Activated T-cell treated with anti-CD3 and anti-CD28 coated beads, Interleukin-2, amount 50 U/mL, for 4 hours (primary cell): ENCODE measurements around the gene ARHGAP9. TPM values are rescaled to one million over a fixed set of nuclear protein-coding genes. Genes with fewer than 3 reads are reported as not detected.
"Not testable (repeated sequence)": the region's sequence is repeated elsewhere in the genome, so short reads cannot be mapped to it uniquely, and the experiment has no call there.

Experiments
- ATAC-seq, 2 donors: fragments of 200-7000 bp; cut with Tn5 transposase; one replicate each; pipeline ENCODE4 v1.10.0; 2021
- DNase-seq: peaks from one replicate; pipeline ENCODE4 v3.0.0-alpha.2; 2020
- H3K27me3 Mint-ChIP-seq: one replicate; pipeline ENCODE4 v1.8.0; 2021; ENCODE audit warnings: low read depth, mixed read lengths
- H3K36me3 Mint-ChIP-seq: one replicate; pipeline ENCODE4 v1.8.0; 2022; ENCODE audit warnings: mixed read lengths; ENCODE audit not compliant: insufficient read depth
- H3K4me1 Mint-ChIP-seq: one replicate; pipeline ENCODE4 v1.8.0; 2021; ENCODE audit warnings: low read depth, mixed read lengths
- H3K4me3 Mint-ChIP-seq: one replicate; pipeline ENCODE4 v1.8.0; 2021; ENCODE audit warnings: mild to moderate bottlenecking, moderate library complexity, mixed read lengths
- H3K9me3 Mint-ChIP-seq: one replicate; pipeline ENCODE4 v1.8.0; 2021; ENCODE audit warnings: mixed read lengths
- total RNA-seq, 3 donors: library from RNA; stranded (reverse); gene quantifications; one replicate each; pipeline ENCODE4 v1.2.1, GENCODE V29; 2021

ARHGAP9 gene
- total RNA-seq, 3 donors from 2014 or later, result 54.5 to 64.6 (median 57.7) TPM

- not testable (repeated sequence) for H3K36me3 Mint-ChIP-seq
These were observed 38.3 kb downstream of the ARHGAP9 start for GRCh38 chr12:57441393-57441792.

GRCh38 chr12:57439762-57440266, 39.9 kb downstream of the ARHGAP9 start:
- peaks cover 5% of the 10 kb centered on the region for H3K9me3 Mint-ChIP-seq
- peaks cover 4% of the 10 kb centered on the region for H3K4me1 Mint-ChIP-seq
- ATAC-seq (no peak), DNase-seq (no peak)
- no peaks in the 10 kb centered on the region for H3K27me3 Mint-ChIP-seq
- H3K4me3 Mint-ChIP-seq, result no peak overlapping the region
- H3K36me3 Mint-ChIP-seq, result no peaks in the 10 kb centered on the region

More at GRCh38 chr12:57441393-57441792, 38.3 kb downstream of the ARHGAP9 start:
- H3K9me3 Mint-ChIP-seq, H3K27me3 Mint-ChIP-seq, H3K4me3 Mint-ChIP-seq, ATAC-seq, H3K4me1 Mint-ChIP-seq, DNase-seq: not testable (repeated sequence)

GRCh38 chr12:57438400-57438799, 41.3 kb downstream of the ARHGAP9 start:
- peaks cover 4% of the 10 kb centered on the region for H3K4me1 Mint-ChIP-seq
- H3K36me3 Mint-ChIP-seq, result no peaks in the 10 kb centered on the region
- H3K9me3 Mint-ChIP-seq, result peaks cover 5% of the 10 kb centered on the region
- no peak overlapping the region for H3K4me3 Mint-ChIP-seq
- no peak for ATAC-seq
- no peak for DNase-seq
- no peaks in the 10 kb centered on the region for H3K27me3 Mint-ChIP-seq

- Mint-ChIP-seq H3K27me3 (no peaks in the 10 kb centered on the region), H3K4me3 (peak overlapping the region; percentile 29), H3K36me3 (no peaks in the 10 kb centered on the region), H3K4me1 (peaks cover 15% of the 10 kb centered on the region), H3K9me3 (no peaks in the 10 kb centered on the region)
- DNase-seq, result no peak
- no peak for ATAC-seq
These were observed 44.4 kb downstream of the ARHGAP9 start for GRCh38 chr12:57435293-57435692.

- ATAC-seq (no peak), DNase-seq (no peak)
- peak within 1 kb of the TSS; percentile 29 for H3K4me3 Mint-ChIP-seq
- H3K4me1 Mint-ChIP-seq, result peaks cover 20% of the 10 kb centered on the region
- no peaks in the 10 kb centered on the region for H3K9me3 Mint-ChIP-seq
- no peaks in the 10 kb centered on the region for H3K27me3 Mint-ChIP-seq
- H3K36me3 Mint-ChIP-seq, result no peaks in the 10 kb centered on the region
These were observed 45.0 kb downstream of the ARHGAP9 start, which contains the start of gene INHBC for GRCh38 chr12:57434517-57435223. Gene INHBC, plus strand, starts transcription at chr12:57434784. Its CDS starts 103 bp downstream, at chr12:57434887.

GRCh38 chr12:57433370-57433769, 46.3 kb downstream of the ARHGAP9 start:
- ATAC-seq, result no peak
- Mint-ChIP-seq H3K36me3 (no peaks in the 10 kb centered on the region), H3K9me3 (no peaks in the 10 kb centered on the region), H3K4me1 (peaks cover 26% of the 10 kb centered on the region), H3K4me3 (no peak overlapping the region), H3K27me3 (no peaks in the 10 kb centered on the region)
- no peak for DNase-seq

- Mint-ChIP-seq H3K36me3 (no peaks in the 10 kb centered on the region), H3K4me1 (peaks cover 35% of the 10 kb centered on the region), H3K4me3 (peak overlapping the region; percentile 90), H3K9me3 (no peaks in the 10 kb centered on the region), H3K27me3 (no peaks in the 10 kb centered on the region)
- DNase-seq, result no peak
- no peak for ATAC-seq
These were observed 47.9 kb downstream of the ARHGAP9 start for GRCh38 chr12:57431654-57432188.

GRCh38 chr12:57430931-57431566, 48.6 kb downstream of the ARHGAP9 start, which contains the start of gene R3HDM2:
Gene R3HDM2, minus strand, starts transcription at chr12:57431043. Its CDS starts 120,615 bp downstream, at chr12:57310428.
- Mint-ChIP-seq H3K4me3 (peak within 1 kb of the TSS; percentile 99), H3K27me3 (no peaks in the 10 kb centered on the region), H3K9me3 (no peaks in the 10 kb centered on the region), H3K36me3 (no peaks in the 10 kb centered on the region), H3K4me1 (peaks cover 37% of the 10 kb centered on the region)
- ATAC-seq (peak; percentile 94 to 97), DNase-seq (peak; percentile 96)

- Mint-ChIP-seq H3K27me3 (no peaks in the 10 kb centered on the region), H3K4me1 (peaks cover 38% of the 10 kb centered on the region), H3K9me3 (no peaks in the 10 kb centered on the region)
These were observed 49.3 kb downstream of the ARHGAP9 start for GRCh38 chr12:57430112-57430930.

GRCh38 chr12:57429473-57430111, 50.1 kb downstream of the ARHGAP9 start:
- Mint-ChIP-seq H3K4me3 (peak overlapping the region; percentile 99), H3K4me1 (peaks cover 35% of the 10 kb centered on the region), H3K36me3 (no peaks in the 10 kb centered on the region), H3K9me3 (no peaks in the 10 kb centered on the region), H3K27me3 (no peaks in the 10 kb centered on the region)
- DNase-seq (no peak), ATAC-seq (no peak)

More at GRCh38 chr12:57430112-57430930, 49.3 kb downstream of the ARHGAP9 start:
- ATAC-seq (peak; percentile 64 to 69), DNase-seq (peak; percentile 32)
- no peaks in the 10 kb centered on the region for H3K36me3 Mint-ChIP-seq
- H3K4me3 Mint-ChIP-seq, result peak overlapping the region; percentile 99

- peaks cover 3% of the 10 kb centered on the region for H3K36me3 Mint-ChIP-seq
- DNase-seq, result no peak
- peaks cover 37% of the 10 kb centered on the region for H3K4me1 Mint-ChIP-seq
- no peaks in the 10 kb centered on the region for H3K9me3 Mint-ChIP-seq
- peak overlapping the region; percentile 99 for H3K4me3 Mint-ChIP-seq
- H3K27me3 Mint-ChIP-seq, result no peaks in the 10 kb centered on the region
- ATAC-seq, result no peak
These were observed 50.7 kb downstream of the ARHGAP9 start for GRCh38 chr12:57428965-57429364.

- H3K4me3 Mint-ChIP-seq, ATAC-seq, DNase-seq, H3K9me3 Mint-ChIP-seq, H3K36me3 Mint-ChIP-seq, H3K27me3 Mint-ChIP-seq: not testable (repeated sequence)
- peaks cover 39% of the 10 kb centered on the region for H3K4me1 Mint-ChIP-seq
These were observed 52.7 kb downstream of the ARHGAP9 start for GRCh38 chr12:57426948-57427347.
